Measurements from ENCODE around the gene BOLA1. TPM values are rescaled to one million over a fixed set of nuclear protein-coding genes. Genes with fewer than 3 reads are reported as not detected.
A peak's percentile ranks its signal among the peaks of the same experiment; 100 is the strongest.
"Not testable (repeated sequence)": the region's sequence is repeated elsewhere in the genome, so short reads cannot be mapped to it uniquely, and the experiment has no call there.

The BOLA1 gene, protein sequence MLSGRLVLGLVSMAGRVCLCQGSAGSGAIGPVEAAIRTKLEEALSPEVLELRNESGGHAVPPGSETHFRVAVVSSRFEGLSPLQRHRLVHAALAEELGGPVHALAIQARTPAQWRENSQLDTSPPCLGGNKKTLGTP
- 10 to 100 TPM; 25.7 to 46.0 TPM for total RNA-seq

DNA sequence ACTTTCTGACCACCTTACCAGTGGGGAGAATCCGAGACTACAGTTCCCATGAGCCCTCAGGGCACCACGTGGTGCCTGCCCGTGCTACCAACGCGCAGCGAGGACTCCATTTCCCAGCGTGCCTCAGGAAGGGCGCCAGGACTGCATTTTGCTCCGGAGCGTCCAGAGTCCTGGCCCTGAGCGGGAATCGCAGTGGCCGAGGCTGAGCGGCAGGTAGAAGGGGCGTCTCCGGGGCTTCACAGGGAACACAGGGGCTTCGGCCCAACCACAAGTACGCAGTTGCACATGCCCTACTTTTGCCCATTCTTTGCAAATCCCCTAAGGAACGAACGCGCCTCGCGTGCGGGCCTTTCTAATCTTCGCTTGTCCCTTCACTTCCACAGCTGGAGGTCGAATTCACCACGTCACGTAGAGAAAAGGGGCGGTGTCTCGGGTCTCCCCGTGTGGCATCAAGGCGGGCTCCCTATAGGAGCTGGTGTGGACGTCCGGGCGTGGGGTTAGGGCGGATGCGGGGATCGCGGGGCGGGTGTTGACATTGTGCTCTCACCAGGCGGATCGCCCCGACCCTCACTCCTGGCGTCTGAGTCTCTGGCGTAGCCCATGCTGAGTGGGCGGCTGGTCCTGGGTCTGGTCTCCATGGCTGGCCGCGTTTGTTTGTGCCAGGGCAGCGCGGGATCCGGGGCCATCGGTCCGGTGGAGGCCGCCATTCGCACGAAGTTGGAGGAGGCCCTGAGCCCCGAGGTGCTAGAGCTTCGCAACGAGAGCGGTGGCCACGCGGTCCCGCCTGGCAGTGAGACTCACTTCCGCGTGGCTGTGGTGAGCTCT, at the start of gene BOLA1:
Gene BOLA1 (plus strand): TSS at position 109 of the 825 bp plus-strand sequence. CDS start 492 bp downstream, at position 601.
- no peaks in the 10 kb centered on the region for H3K9me3 ChIP-seq
- peak within 1 kb of the TSS; percentile 75 for H3K4me3 ChIP-seq
- no peaks in the 10 kb centered on the region for H3K27me3 ChIP-seq (replicated peaks; ENCODE audit: insufficient read depth)
- ATAC-seq (ENCODE audit: insufficient number of reproducible peaks, low FRiP score, low read depth), result peak; percentile 87
- H3K4me1 ChIP-seq (ENCODE audit: control insufficient read depth in 1 of 2, low read depth in 2 of 2), result peaks cover 5 to 10% of the 10 kb centered on the region in 2 donors
- peak within 1 kb of the TSS; percentile 84 to 89 for H3K27ac ChIP-seq
- DNase-seq (ENCODE audit: low spot score), result peak; percentile 75
- TF ChIP-seq, protein P1, sequence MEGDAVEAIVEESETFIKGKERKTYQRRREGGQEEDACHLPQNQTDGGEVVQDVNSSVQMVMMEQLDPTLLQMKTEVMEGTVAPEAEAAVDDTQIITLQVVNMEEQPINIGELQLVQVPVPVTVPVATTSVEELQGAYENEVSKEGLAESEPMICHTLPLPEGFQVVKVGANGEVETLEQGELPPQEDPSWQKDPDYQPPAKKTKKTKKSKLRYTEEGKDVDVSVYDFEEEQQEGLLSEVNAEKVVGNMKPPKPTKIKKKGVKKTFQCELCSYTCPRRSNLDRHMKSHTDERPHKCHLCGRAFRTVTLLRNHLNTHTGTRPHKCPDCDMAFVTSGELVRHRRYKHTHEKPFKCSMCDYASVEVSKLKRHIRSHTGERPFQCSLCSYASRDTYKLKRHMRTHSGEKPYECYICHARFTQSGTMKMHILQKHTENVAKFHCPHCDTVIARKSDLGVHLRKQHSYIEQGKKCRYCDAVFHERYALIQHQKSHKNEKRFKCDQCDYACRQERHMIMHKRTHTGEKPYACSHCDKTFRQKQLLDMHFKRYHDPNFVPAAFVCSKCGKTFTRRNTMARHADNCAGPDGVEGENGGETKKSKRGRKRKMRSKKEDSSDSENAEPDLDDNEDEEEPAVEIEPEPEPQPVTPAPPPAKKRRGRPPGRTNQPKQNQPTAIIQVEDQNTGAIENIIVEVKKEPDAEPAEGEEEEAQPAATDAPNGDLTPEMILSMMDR (IDR thresholded peaks at IDR 0.05), result no peak
- H3K36me3 ChIP-seq, result no peaks in the 10 kb centered on the region

DNA sequence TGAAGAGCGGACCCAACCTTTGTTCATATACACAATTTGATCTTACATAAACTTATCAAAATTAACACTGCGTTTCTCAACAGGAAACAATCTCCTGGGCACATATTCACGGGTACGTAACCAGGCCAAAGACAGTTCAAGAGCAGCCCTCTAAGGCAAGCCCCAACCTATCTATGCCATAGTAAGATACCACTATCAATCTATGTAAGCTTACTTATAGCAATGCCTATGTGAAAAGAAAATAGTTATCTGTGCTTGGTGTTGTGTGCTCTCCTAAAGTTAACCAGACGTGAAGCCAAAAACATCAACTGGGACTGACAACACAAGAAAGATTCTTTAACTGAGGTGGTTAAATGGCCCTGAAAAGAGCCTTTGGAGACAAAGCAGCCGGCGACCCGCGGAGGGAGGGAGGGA, 49.4 kb upstream of the BOLA1 start:
- TF ChIP-seq, protein P1 (IDR thresholded peaks at IDR 0.05), result no peak
- Histone ChIP-seq H3K4me1 (ENCODE audit: control insufficient read depth in 1 of 2, low read depth in 2 of 2) (peaks cover 20 to 38% of the 10 kb centered on the region in 2 donors), H3K27ac (peak overlapping the region; percentile 80 to 82), H3K36me3 (no peaks in the 10 kb centered on the region), H3K27me3 (replicated peaks; ENCODE audit: insufficient read depth) (no peaks in the 10 kb centered on the region), H3K9me3 (no peaks in the 10 kb centered on the region), H3K4me3 (peak overlapping the region; percentile 71)
- DNase-seq (ENCODE audit: low spot score) (no peak), ATAC-seq (ENCODE audit: insufficient number of reproducible peaks, low FRiP score, low read depth) (no peak)

DNA sequence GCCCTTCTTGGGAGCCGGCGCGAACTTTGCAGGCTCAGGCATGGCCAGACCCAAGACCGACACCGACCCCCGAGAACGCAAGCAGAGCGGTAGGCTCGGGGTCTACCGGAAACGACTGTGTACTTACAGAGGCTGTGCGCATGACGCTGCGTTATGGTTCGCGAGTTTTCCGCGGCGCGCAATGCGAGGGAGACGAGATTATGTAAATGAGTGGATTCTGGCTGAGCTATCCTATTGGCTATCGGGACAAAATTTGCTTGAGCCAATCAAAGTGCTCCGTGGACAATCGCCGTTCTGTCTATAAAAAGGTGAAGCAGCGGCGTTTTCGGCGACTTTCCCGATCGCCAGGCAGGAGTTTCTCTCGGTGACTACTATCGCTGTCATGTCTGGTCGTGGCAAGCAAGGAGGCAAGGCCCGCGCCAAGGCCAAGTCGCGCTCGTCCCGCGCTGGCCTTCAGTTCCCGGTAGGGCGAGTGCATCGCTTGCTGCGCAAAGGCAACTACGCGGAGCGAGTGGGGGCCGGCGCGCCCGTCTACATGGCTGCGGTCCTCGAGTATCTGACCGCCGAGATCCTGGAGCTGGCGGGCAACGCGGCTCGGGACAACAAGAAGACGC, 48.5 kb upstream of the BOLA1 start:
- not testable (repeated sequence) for H3K4me3 ChIP-seq; H3K9me3 ChIP-seq; H3K36me3 ChIP-seq; H3K27me3 ChIP-seq (replicated peaks; ENCODE audit: insufficient read depth); DNase-seq (ENCODE audit: low spot score); H3K27ac ChIP-seq
- peaks cover 12 to 30% of the 10 kb centered on the region in 2 donors for H3K4me1 ChIP-seq (ENCODE audit: control insufficient read depth in 1 of 2, low read depth in 2 of 2)
- ATAC-seq (ENCODE audit: insufficient number of reproducible peaks, low FRiP score, low read depth), result peak; percentile 81

DNA sequence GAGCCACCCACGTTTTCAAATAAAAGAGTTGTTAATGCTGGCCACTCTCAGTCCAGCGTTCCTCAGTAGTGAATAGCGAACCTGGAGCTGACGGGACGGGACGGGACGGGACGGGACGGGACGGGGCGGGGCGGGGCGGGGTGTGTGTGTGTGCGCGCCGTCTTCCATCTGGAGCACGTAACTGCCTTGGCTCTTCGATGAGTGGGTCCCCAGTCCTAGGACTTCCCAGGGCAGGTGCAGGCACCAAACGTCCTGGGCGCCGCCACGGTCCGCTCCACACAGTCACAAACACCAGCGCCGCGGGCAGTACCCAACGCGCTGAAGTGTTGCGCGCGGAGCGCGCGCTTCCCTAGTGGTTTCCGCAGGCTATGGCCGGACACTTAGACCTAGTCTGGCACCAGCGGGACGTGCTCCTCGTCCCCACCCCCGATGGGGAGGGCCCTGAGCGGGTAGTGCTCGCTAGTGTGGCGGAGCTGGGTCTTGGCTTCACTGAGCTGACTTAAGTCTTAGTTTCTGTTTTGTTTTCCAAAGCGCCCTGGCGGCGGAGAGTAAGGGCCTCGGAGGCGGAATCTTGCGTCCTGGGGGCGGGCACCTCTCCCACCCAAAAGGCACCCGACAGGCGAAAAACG, 47.7 kb upstream of the BOLA1 start:
- H3K4me1 ChIP-seq (ENCODE audit: control insufficient read depth in 1 of 2, low read depth in 2 of 2), result peaks cover 12 to 30% of the 10 kb centered on the region in 2 donors
- not testable (repeated sequence) for DNase-seq (ENCODE audit: low spot score); H3K27me3 ChIP-seq (replicated peaks; ENCODE audit: insufficient read depth); H3K27ac ChIP-seq; H3K36me3 ChIP-seq; H3K4me3 ChIP-seq; H3K9me3 ChIP-seq
- peak; percentile 39 for ATAC-seq (ENCODE audit: insufficient number of reproducible peaks, low FRiP score, low read depth)

DNA sequence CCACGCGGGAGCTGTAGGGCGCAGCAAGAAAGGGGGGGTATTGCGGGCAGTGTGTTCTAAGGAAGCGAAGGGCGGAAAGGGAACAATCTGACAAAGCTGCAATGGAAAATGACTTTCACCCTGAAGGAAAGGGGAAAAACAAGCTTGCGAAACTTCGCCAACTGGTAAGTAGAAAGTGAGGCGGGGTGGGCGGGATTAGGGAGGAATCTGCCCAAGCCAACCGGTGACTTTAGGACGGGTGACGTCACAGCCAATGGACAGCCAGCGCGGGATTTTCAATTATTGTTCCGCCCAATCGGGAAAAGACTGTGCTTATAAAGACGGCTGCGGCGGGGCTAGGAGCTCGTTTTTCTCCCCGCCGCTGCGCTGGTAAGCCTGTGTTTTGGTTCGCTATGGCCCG, 47.1 kb upstream of the BOLA1 start:
- peaks cover 12 to 25% of the 10 kb centered on the region in 2 donors for H3K4me1 ChIP-seq (ENCODE audit: control insufficient read depth in 1 of 2, low read depth in 2 of 2)
- H3K9me3 ChIP-seq; DNase-seq (ENCODE audit: low spot score); H3K27me3 ChIP-seq (replicated peaks; ENCODE audit: insufficient read depth); H3K36me3 ChIP-seq; H3K27ac ChIP-seq; H3K4me3 ChIP-seq: not testable (repeated sequence)
- peak; percentile 67 for ATAC-seq (ENCODE audit: insufficient number of reproducible peaks, low FRiP score, low read depth)

DNA sequence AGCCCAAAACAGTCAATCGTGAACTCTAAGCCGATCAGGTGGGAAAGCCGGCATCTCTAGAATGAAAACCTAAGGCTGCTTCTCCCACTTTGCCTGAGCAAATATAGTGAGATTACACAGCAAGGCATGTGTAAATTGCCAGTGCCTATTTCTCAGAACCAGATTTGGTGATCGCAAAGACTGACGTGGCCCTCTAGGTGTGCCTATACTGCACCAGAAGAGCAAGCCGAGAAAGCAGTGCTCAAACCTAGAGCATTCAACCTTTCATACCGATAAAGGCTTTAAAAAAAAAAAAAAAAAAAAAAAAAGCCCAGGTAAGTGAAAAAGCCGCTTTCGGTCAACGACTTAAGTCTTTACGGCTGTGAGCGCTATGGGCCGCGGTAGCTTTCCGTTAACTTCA, 39.1 kb upstream of the BOLA1 start:
- H3K27ac ChIP-seq; H3K4me1 ChIP-seq (ENCODE audit: control insufficient read depth in 1 of 2, low read depth in 2 of 2); H3K27me3 ChIP-seq (replicated peaks; ENCODE audit: insufficient read depth); H3K9me3 ChIP-seq; DNase-seq (ENCODE audit: low spot score); H3K4me3 ChIP-seq; ATAC-seq (ENCODE audit: insufficient number of reproducible peaks, low FRiP score, low read depth); H3K36me3 ChIP-seq: not testable (repeated sequence)

DNA sequence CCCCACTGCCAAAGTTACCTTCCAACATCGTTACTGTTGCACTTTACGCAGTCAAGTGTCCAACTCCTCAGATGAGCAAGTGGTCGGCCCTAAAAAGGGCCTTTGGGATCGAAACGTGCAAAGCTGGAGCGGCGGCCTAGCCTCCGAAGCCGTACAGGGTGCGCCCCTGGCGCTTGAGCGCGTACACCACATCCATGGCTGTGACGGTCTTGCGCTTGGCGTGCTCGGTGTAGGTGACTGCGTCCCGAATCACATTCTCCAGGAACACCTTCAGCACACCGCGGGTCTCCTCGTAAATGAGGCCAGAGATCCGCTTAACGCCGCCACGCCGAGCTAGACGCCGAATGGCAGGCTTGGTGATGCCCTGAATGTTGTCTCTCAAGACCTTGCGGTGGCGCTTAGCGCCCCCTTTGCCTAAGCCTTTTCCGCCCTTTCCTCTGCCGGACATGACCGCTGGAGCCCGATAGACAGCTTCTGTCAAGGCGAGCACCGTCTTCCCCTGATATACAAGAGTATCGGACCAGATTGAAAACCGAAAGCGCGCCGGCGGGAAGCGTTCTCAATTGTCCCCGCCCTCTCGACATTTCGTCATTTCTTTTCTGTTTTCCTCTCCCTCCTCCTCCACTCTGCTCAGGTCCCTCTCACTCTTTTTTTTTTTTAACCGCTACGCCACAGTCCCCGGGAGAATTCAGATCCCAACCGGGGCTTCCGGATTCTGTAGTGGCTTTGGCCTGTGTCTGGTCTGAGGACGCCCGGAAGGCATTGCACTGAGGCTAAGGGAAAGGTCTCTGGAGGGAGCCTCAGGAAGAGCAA, 38.5 kb upstream of the BOLA1 start:
- not testable (repeated sequence) for H3K4me3 ChIP-seq; H3K4me1 ChIP-seq (ENCODE audit: control insufficient read depth in 1 of 2, low read depth in 2 of 2); DNase-seq (ENCODE audit: low spot score); H3K27ac ChIP-seq; H3K36me3 ChIP-seq; H3K27me3 ChIP-seq (replicated peaks; ENCODE audit: insufficient read depth); H3K9me3 ChIP-seq
- ATAC-seq (ENCODE audit: insufficient number of reproducible peaks, low FRiP score, low read depth), result peak; percentile 97

DNA sequence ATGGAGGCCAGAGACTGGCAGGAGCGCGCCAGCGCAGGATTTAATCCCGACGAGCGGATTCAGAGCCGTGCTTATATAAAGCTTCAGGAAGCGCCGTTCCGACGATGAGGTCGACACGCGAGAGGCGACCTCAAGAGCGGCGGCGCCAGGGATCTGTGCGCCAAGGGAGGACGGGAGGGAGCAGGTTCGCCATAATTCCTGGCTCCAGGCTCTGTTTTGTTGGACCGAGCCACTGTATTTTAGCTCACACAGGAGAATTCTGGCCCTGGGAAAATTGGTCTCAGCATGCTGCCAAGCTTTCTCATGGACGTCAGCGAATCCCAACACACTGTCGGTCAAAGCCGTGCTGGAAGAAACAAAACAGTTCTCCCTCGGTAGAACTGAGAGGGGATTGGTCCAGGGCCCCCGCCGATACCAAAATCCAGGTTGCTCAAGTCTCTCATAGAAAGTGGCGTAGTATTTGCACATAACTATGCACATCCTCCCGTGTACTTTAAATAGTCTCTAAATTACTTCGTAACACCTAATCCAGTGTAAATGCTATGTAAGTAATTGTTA, 37.8 kb upstream of the BOLA1 start:
- not testable (repeated sequence) for H3K27ac ChIP-seq; H3K9me3 ChIP-seq; H3K4me1 ChIP-seq (ENCODE audit: control insufficient read depth in 1 of 2, low read depth in 2 of 2); H3K36me3 ChIP-seq; DNase-seq (ENCODE audit: low spot score); H3K27me3 ChIP-seq (replicated peaks; ENCODE audit: insufficient read depth); H3K4me3 ChIP-seq
- ATAC-seq (ENCODE audit: insufficient number of reproducible peaks, low FRiP score, low read depth), result peak; percentile 60

DNA sequence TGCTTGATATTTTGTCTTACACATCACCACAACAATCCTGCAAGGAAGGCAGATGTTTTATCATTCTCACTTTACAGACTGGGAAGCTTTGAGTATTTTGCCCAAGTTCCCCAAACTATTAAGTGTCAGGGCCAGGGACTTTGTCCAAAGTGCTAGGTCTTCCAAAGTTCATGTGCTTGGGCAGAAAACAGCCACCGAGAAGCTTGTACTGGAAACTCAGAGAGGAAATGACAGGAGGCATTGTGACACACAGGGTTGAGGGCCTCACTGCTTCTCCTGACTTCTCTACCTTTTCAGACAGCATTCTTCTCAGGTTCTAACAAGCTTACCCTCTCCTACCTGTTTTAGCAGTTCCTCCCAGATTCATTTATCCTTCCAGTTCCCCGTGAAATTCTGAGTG, 32.5 kb upstream of the BOLA1 start:
- not testable (repeated sequence) for DNase-seq (ENCODE audit: low spot score); H3K4me1 ChIP-seq (ENCODE audit: control insufficient read depth in 1 of 2, low read depth in 2 of 2); H3K27me3 ChIP-seq (replicated peaks; ENCODE audit: insufficient read depth); H3K36me3 ChIP-seq; H3K9me3 ChIP-seq; ATAC-seq (ENCODE audit: insufficient number of reproducible peaks, low FRiP score, low read depth); H3K4me3 ChIP-seq; H3K27ac ChIP-seq
